EH (cell line): ENCODE results near the gene ZNRF4.
"Not testable (repeated sequence)": the region's sequence is repeated elsewhere in the genome, so short reads cannot be mapped to it uniquely, and the experiment has no call there.

Source experiments
- DNase-seq: peaks from one replicate; pipeline ENCODE4 v3.0.0-alpha.2; 2015; ENCODE audit warnings: low read depth

The ZNRF4 gene, protein sequence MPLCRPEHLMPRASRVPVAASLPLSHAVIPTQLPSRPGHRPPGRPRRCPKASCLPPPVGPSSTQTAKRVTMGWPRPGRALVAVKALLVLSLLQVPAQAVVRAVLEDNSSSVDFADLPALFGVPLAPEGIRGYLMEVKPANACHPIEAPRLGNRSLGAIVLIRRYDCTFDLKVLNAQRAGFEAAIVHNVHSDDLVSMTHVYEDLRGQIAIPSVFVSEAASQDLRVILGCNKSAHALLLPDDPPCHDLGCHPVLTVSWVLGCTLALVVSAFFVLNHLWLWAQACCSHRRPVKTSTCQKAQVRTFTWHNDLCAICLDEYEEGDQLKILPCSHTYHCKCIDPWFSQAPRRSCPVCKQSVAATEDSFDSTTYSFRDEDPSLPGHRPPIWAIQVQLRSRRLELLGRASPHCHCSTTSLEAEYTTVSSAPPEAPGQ

DNA sequence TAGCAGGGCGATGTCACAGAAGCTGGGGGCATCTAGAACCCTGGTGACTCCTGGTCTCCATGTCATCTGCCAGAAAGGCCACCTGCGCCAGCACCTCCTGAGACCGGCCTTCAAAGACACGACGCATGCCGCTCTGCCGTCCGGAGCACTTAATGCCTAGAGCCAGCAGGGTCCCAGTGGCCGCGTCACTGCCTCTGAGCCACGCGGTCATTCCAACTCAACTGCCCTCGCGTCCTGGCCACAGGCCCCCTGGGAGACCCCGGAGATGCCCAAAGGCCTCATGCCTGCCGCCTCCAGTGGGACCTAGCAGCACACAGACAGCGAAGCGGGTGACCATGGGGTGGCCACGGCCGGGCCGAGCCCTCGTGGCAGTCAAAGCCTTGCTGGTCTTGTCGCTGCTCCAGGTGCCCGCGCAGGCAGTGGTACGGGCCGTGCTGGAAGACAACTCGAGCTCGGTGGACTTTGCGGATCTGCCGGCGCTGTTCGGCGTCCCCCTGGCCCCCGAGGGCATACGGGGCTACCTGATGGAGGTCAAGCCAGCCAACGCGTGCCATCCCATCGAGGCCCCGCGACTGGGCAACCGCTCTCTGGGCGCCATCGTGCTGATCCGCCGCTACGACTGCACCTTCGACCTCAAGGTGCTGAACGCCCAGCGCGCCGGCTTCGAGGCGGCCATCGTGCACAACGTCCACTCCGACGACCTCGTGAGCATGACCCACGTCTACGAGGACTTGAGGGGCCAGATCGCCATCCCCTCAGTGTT, at the start of gene ZNRF4:
TSS of gene ZNRF4 (plus strand) at position 51 of the 763 bp plus-strand sequence. CDS start at position 126, 75 bp downstream.
- DNase-seq: no peak

DNA sequence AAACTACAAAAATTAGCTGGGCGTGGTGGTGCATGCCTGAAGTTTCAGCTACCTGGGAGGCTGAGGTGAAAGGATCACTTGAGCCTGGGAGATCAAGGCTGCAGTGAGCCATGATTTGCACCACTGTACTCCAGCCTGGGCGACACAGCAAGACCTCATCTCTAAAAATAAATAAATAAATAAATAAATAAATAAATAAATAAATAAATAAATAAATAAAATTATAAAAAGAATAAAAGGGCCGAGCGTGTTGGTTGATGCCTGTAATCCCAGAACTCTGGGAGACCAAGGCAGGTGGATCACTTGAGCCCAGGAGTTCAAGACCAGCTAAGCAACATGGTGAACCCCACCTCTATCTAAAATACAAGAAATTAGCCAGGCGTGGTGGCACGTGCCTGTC, 49.0 kb upstream of the ZNRF4 start:
- not testable (repeated sequence) for DNase-seq

DNA sequence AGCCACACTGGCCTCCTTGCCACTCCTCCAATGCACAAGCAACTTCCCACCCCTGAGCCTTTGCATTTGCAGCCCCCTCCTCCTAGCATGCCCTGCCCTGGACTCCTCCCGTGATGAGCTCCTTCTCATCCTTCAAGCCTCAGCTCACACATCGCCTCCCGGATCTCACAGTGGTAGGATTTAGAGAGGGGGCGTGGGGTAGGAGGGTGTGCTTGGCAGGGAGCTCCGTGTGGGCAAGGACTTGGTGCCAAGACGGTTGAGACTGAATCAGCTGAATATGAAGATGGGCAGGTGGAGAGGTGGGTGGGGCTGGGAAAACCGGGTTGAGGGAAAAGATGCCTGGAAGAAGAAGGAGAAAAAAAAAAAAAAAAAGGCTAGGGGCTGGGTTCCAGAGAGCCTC, 48.4 kb upstream of the ZNRF4 start:
- DNase-seq: no peak

DNA sequence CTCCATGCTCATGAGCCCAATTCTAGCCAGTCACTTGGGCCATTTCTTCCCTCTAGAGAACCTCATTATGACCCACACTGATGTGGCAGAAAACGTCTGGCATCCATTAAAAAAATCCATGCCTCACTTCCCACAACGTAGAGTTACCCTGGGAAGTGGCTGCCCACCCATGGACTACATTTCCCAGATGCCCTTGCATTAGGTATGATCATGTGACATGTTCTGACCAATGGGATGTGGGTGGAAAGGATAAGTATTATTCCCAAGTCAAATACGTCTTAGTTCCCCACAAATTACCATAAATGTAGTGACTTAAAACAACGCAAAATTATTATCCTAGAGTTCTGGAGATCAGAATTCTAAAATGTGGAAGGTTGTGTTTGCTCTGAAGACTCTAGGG, 47.9 kb upstream of the ZNRF4 start:
- peak; percentile 38 for DNase-seq

DNA sequence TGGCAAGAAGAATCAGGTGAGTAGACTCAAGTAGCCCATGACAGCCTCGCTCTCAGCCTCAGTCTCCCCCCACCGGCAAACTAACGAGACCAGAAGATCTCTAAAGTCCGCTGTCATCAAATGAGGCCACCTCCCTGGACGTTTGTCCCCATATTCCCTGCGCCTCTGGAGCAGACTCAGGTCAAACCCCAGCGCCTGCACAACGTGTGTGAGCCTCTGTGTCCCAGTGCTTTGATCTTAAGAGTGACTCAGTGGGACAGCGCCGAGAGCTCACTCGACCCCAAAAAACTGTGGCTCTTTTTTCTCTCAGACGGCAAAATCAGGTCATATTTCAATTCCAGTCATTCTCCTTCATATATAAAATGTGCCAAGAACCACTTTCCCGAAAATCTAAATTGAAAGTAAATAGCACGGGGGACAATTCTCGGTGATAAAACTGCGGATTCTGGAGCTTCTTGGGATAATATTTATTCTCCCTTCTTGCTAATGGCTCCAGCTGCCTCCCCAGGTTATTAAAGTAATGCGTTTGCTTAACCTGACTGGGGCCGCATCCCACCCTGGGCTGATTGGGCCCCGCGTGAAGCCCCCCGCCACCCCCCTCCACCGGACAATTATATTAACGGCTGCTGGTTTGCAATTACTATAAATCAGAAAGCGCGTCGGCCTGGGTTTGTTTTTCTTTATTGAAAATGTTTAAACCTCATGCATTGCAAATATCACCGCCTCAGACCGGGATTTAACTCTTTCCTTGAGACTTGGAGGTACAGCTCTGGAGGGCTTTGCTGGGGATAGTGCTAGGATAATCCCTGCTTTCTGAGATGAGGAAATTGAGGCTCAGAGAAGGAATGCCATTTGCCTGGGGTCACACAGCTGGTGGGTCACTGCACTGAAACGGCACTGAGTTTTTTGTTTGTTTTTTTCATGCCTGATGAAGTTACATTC, 37.5 kb upstream of the ZNRF4 start:
- no peak for DNase-seq

DNA sequence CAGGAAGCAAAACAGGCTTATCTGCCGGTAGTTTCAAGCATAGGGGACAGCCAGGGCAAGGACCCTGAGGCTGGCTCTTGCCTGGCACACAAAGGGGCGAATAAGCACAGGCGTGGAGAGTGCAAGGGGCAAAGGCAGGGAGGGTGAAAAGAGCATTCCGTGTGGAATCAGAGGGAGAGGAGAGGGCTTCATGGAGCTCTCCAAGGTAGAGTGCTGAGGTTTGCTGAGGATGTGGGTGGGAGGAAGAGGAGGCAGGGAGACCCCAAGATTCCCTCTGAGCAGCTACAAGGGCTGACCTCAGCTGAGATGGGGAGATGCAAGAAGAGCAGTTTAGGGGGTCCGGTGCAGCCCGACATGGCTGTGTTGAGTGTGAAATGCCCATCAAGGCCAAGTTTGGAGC, 36.5 kb upstream of the ZNRF4 start:
- DNase-seq: no peak

DNA sequence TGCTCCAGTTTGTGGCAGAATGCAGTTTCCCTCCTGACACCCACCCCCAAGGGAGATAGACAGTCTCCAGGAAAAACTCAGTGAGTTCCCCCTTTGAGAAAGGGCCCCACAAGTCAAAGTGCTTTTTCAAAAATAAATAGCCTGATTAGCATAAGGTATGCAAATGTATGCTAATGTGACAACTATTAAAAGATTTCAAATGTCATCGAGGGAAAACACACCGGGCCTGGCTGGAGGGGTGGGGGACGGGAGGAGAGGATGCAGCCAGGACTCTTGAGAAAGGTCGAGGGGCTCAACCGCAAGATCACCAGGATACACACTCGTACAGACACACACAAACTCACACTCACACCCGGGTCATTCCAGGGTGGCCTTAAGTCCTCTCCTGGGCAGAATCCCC, 34.3 kb upstream of the ZNRF4 start:
- no peak for DNase-seq

DNA sequence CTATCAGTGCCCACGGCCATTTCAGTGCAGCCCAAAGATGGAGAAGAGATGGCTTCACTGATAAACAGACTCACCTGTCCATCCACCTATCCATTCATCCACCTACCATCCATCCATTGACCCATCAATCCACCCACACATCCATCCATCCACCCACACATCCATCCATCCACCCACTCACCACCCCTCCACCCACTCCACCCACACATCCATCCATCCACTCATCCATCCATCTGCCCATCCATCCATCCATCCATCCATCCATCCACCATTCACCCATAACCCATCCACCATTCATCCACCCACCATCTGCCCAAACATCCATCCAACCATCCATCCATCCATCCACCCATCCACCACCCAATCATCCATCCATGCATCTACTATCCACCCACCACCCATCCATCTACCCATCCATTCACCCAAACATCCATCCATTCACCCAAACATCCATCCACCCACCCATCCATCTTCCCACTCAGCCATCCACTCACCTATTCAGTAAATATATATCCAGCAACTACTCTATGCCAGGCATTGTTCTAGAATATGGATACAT, 31.6 kb upstream of the ZNRF4 start:
- DNase-seq: no peak

DNA sequence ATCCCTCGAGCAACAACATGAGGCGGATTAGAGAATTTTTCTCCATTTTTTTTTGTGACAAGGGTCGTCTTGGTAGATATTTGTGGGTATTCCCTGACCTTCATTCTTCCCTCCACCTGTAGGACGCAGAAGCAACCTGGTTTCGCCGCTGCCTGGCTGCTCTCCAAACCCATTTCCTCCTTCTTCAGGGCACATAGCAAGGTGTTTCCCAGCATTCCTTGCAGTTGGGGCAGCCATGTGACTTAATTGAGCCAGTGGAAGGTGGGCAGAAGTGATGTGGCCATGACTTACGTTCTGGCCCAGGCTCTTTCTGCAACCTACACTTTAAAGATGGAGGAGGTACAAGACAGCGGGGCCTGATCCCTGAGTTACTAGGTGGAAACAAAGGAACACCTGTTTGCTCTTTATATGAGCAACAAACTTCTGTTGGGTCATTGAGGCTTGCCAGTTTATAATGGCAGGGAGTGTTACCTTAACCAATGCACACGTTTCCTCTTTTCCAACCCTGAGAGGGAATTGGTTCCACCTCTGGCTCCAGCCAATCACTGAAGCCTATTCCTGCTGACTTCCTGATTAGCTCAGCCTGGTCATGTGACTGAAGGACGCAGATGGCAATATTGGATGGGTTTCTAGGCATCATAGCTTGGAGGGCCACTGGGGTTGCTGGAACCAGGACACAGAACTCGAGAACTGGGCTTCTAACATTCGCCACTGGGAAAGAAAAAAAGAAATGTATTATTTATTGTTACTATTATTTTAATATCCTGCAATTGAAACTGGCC, 30.8 kb upstream of the ZNRF4 start:
- no peak for DNase-seq

DNA sequence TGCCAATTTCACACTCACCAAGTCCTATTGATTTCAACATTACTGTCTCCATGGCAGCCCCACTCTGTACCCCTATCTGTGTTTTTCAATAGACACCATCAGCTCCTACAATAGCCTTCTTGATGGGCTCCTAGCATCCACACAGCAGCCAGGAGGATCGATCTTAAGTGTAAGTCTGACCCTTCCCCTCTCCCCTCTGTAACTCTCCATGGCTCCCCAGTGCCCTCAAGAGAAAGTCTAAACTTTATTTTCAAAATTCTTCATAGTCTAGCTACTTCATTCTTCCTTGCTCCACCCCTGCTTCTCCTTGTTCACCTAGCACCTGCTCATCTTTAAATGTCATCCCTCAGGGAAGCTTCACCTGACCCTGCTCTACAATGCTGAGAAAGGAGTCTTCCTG, 30.0 kb upstream of the ZNRF4 start:
- no peak for DNase-seq

DNA sequence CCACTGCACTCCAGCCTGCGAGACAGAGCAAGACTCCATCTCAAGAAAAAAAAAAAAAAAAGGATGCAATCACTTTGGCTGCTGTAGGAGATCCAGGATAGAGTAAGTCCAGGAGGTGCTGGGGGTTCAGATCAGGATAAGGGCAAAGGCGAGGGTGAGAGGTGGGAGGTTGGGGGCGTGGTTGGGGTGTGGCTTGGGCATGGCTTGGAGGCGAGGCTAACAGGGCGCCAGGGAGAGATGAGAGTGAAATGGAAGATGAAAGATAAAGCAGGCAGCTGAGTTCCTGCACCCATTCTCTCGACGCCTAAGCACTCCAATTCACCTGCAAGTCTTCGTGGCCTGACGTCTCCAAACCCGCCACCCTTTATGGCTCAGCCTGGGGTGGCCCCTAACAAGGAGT, 25.0 kb upstream of the ZNRF4 start:
- DNase-seq: no peak

DNA sequence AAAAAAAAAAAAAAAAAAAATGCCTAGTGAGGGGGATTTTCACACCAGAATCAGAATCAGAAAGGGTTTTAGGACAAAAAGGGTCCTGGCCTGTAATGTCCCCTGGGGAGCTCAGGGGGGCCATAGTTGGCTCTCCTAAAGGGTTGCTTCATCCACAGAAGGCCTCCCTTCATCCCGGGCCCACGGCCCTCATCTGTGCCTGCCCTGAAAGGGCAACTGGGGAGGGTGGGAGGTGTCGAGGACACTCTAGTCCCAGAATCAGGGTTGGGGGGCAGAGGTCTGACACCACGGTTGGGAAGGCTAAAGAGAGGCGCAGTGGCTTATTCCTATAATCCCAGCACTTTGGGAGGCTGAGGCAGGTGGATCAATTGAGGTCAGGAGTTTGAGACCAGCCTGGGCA, 22.5 kb upstream of the ZNRF4 start:
- DNase-seq: no peak

DNA sequence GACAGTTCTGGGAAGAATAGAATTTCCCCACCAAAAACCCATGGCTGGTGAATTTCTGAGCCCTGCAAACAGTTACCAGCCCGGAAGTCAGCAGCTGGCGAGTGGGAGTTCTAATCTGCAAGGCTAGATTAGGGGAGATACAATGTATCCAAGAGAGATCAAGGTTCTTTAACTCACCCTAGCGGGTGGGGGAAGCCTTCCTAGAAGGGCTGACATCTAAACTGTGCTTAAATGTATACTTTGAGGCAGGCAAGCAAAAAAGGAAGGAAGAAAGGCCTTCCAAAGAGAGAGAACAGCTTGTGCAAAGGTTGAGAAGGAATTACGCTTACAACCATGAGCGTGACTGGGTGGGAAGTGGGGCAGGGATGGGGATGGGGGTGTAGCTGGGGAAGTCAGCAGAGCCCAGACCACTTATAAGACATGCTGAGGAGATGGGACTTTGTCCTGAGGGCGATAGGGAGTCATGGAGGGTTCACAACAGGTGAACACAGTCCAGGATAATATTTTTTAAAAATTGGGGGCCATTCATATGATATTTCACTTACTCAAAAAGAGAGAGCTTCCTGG, 20.8 kb upstream of the ZNRF4 start:
- DNase-seq: no peak

DNA sequence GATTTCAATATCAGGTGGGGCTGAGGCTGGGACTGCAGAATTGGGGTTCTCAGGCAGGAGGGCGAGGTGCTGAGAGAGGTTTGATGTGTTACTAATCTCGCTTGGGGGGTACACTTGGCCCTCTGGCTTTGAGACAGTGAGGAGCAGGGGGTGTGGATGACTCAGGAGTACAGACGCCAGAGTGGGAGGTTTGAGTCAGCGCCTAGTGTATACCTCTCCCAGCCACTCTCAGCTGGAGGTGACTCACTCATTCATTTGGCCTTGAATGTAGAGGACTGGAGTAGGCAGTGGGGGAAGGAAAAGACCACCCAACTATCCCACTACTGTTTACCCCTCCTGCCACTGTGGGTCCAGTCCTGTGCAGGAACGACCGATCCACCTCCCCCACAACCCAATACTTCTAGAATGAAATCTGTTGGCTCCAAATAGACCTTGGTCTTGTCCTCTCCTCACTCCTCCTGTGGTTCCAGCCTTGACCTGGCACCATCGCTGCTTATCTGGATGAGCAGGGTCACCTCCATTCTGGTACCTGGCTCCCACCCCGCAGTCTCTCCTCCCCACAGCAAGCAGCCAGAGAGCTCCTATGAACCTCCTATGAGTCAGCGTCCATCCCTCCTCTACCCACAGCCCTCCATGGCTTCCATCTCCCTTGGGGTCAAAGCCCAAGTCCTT, 20.1 kb upstream of the ZNRF4 start:
- peak; percentile 85 for DNase-seq

DNA sequence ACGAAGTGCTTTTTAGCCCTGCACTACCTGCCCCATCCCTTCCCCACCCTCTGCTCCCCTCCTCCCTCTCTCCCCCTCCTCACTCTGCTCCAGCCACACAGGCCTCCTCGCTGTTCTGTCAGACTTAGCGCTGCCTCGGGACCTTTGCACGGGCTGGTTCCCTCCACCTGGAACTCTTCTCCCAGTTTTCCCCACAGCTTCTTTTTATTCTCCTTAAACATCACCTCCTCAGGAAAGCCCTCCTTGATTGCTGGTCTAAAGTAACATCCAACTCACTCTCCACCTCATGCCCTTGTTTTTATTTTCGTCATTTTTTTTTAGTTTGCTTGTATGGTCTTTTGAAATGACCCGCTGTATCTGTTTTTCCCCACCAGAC, 19.6 kb upstream of the ZNRF4 start:
- DNase-seq: no peak

DNA sequence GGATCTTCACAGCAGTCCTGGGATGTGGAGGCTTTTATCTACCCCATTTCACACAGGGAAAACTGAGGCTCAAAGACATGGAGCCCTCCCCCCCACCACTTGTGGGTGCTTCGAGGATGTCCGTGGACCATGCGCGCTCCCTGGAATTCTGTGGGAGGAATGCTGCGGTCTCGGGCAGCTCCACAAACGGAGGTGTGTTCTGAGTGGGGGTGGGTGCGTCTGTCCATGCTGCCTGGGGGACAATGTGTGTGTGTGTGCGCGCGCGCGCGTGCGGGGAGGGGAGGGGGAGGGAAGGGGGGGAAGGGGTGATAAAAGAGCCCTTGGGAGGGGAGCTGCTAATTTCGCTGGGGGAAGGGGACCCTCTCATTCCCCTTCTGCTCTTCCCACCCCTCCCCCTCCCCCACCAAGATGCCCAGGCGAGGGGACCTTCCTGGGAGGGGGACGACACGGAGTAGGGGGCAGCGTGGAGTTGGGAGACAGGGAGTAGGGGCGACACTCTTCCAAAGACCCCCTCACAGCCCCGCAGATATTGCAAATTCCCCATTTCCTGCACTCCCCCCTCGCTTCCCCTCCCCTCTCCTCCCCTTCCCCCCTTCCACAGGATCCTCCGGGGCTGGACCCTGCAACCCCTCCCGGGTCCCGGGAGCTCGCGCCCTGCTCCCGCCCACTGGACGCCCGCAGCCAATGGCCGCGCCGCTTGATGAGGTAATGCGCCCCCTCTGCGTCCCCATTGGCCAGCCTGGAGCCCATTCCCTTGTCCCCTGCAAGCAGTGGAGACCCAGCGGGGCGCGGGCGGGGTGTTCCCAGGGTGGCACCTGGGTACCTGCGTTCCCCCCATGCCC, 18.9 kb upstream of the ZNRF4 start:
- peak; percentile 72 for DNase-seq

DNA sequence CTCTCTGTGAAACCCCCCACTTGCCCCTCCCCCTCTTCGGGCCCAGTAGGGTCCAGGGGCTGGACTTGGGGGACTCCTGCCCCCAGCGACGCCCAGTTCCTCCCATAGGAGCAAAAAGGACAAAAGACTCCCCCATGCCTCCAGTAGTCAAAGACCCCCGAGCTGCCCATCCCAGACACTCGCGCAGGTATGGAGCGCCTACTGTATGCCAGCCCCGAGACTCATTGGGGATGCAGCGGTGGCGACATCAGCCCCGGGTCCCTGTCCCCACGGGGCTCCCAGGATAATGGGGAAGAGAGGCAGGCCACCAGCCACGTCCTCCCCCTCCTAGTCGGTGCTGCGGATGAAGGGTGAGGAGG, 18.3 kb upstream of the ZNRF4 start:
- no peak for DNase-seq

DNA sequence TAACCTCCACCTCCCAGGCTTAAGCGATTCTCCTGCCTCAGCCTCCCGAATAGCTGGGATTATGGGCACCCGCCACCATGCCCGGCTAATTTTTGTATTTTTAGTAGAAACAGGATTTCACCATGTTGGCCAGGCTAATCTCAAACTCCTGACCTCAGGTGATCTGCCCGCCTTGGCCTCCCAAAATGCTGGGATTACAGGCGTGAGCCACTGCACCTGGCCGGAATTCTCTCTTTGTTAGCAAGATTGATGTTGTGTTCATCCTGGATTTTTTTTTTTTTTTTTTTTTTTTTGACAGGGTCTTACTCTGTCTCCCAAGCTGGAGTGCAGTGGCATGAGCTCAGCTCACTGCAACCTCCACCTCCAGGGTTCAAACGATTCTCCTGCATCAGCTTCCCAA, 16.5 kb upstream of the ZNRF4 start:
- DNase-seq: not testable (repeated sequence)

DNA sequence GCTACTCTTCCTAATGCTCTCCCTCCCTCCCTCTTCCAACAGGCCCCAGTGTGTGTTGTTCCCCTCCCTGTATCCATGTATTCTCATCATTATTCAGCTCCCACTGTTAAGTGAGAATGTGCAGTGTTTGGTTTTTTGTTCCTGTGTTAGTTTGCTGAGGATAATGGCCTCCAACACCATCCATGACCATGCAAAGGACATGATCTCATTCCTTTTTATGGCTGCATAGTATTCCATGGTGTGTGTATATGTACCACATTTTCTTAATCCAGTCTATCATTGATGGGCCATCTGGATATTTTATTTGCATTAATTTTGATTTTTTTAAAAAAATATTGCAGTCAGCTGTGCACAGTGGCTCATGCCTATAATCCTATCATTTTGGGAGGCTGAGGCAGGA, 15.8 kb upstream of the ZNRF4 start:
- DNase-seq: no peak

DNA sequence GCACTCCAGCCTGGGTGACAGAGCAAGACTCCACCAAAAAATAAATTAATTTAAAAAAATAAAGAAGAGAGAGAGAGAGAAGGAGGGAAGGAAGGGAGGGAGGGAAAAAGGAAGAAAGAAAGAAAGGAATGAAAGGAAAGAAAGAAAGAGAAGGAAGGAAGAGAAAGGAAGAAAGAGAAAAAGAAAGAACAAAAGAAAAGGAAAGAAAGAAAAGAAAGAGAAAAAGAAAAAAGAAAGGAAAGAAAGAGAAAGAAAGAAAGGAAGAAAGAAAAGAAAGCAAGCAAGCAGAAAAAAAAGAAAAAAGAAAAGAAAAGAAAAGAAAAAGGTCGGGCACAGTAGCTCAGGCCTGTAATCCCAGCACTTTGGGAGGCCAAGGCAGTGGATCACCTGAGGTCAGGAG, 14.9 kb upstream of the ZNRF4 start:
- DNase-seq: no peak
